PFSK-1 (cell line): Measurements from ENCODE around the gene CTDNEP1.

ENCODE experiments used
- POLR2AphosphoS5 ChIP-seq: IDR thresholded peaks from 2 replicates; pipeline ENCODE4 v1.6.1; 2012; ENCODE audit warnings: low read depth, mild to moderate bottlenecking, control low read depth, low read length, moderate library complexity
- SIN3A ChIP-seq: IDR thresholded peaks from 2 replicates; pipeline ENCODE4 v1.6.1; 2012; ENCODE audit warnings: mild to moderate bottlenecking, low read length, moderate library complexity, borderline replicate concordance; ENCODE audit not compliant: insufficient read depth

- TF ChIP-seq POLR2AphosphoS5 (no peak), SIN3A (no peak)
Observed at GRCh38 chr17:7293816-7294613, 42.5 kb upstream of the CTDNEP1 start.
